Endodermal cell (in vitro differentiated cells): ENCODE measurements around the gene PCID2. TPM values are rescaled to one million over a fixed set of nuclear protein-coding genes. Genes with fewer than 3 reads are reported as not detected.

Experiments used
- DNase-seq: peaks from one replicate; pipeline ENCODE4 v3.0.0-alpha.2; 2017
- H3K27ac ChIP-seq: 2 replicates; pipeline ENCODE4 v1.5.1; 2013; ENCODE audit warnings: mild to moderate bottlenecking, low read depth, low read length, moderate library complexity
- H3K27me3 ChIP-seq: 2 replicates; pipeline ENCODE4 v1.6.1; 2013; ENCODE audit warnings: mild to moderate bottlenecking, low read length, moderate library complexity; ENCODE audit not compliant: insufficient read depth, control insufficient read depth, poor library complexity, severe bottlenecking
- H3K36me3 ChIP-seq: 2 replicates; pipeline ENCODE4 v1.7.0; 2013; ENCODE audit warnings: mild to moderate bottlenecking, low read length, moderate library complexity; ENCODE audit not compliant: control insufficient read depth, insufficient read depth
- H3K4me1 ChIP-seq: one replicate; pipeline ENCODE4 v1.7.0; 2013; ENCODE audit warnings: low read length; ENCODE audit not compliant: control insufficient read depth, insufficient read depth
- H3K4me3 ChIP-seq: 2 replicates; pipeline ENCODE4 v1.5.1; 2013; ENCODE audit warnings: mild to moderate bottlenecking, low read length, moderate library complexity
- H3K9ac ChIP-seq: 2 replicates; pipeline ENCODE4 v1.6.1; 2013; ENCODE audit warnings: mild to moderate bottlenecking, low read length, moderate library complexity; ENCODE audit not compliant: poor library complexity, severe bottlenecking; ENCODE audit errors: extremely low read depth
- H3K9me3 ChIP-seq: 2 replicates; pipeline ENCODE4 v1.6.1; 2013; ENCODE audit warnings: mild to moderate bottlenecking, low read length, moderate library complexity; ENCODE audit not compliant: control insufficient read depth
- H3K27ac Mint-ChIP-seq: 2 replicates; pipeline ENCODE4 v1.8.0; 2020; ENCODE audit warnings: mixed read lengths
- H3K27me3 Mint-ChIP-seq: 2 replicates; pipeline ENCODE4 v1.8.0; 2021; ENCODE audit warnings: mild to moderate bottlenecking, mixed read lengths; ENCODE audit not compliant: insufficient read depth
- H3K36me3 Mint-ChIP-seq: 2 replicates; pipeline ENCODE4 v1.8.0; 2020; ENCODE audit warnings: low read depth, mixed read lengths
- H3K4me1 Mint-ChIP-seq: 2 replicates; pipeline ENCODE4 v1.8.0; 2020; ENCODE audit warnings: mixed read lengths
- H3K4me3 Mint-ChIP-seq: 2 replicates; pipeline ENCODE4 v1.8.0; 2020; ENCODE audit warnings: mild to moderate bottlenecking, moderate library complexity, mixed read lengths
- H3K9me3 Mint-ChIP-seq: 2 replicates; pipeline ENCODE4 v1.8.0; 2020; ENCODE audit warnings: mild to moderate bottlenecking, mixed read lengths
- CTCF ChIP-seq: fragments of 200-600 bp; sonication (generic); conservative IDR thresholded peaks from 2 replicates; pipeline ENCODE4 v1.5.0; 2021; ENCODE audit warnings: antibody characterized with exemption, mild to moderate bottlenecking
- WGBS, 2 experiments: methylation state at CpG; one replicate each; pipeline versions ENCODE4 v1.1.5 to v1.1.7; 2013; ENCODE audit warnings: missing lambda C conversion rate in 2 of 2, mixed read lengths in 1 of 2; ENCODE audit not compliant: insufficient coverage in 1 of 2, insufficient read length in 1 of 2; 5-methylcytosine and 5-hydroxymethylcytosine counted together
- total RNA-seq, 2 donors: library from RNA; stranded (reverse); fragmentation: NEBNext Ultra II Directional in 1 of 2; extraction: Animal tissue kit (Norgen Biotek cat#: 25700) in 1 of 2; gene quantifications; 2 replicates in 1 of 2; 3 replicates in 1 of 2; pipeline ENCODE4 v1.2.1, GENCODE V29; 2021

PCID2 gene
- total RNA-seq, 2 donors from 2014 or later = 70.5 to 71.7 TPM

GRCh38 chr13:113229791-113230190 is 21.3 kb upstream of the PCID2 start:
- Mint-ChIP-seq H3K27ac (no peak overlapping the region), H3K9me3 (no peaks in the 10 kb centered on the region), H3K4me3 (no peak overlapping the region), H3K4me1 (no peaks in the 10 kb centered on the region), H3K27me3 (no peaks in the 10 kb centered on the region), H3K36me3 (peaks cover 84% of the 10 kb centered on the region)
- TF ChIP-seq CTCF = no peak
- H3K9ac ChIP-seq = no peak overlapping the region
- no peaks in the 10 kb centered on the region for H3K4me1 ChIP-seq
- no peak overlapping the region for H3K4me3 ChIP-seq
- H3K36me3 ChIP-seq = peaks cover 82% of the 10 kb centered on the region
- no peak for DNase-seq
- no peaks in the 10 kb centered on the region for H3K27me3 ChIP-seq
- no peaks in the 10 kb centered on the region for H3K9me3 ChIP-seq
- 96 to 99% methylated on average over 15 to 20 of the region's 20 CpGs for WGBS, 2 experiments
- H3K27ac ChIP-seq = no peak overlapping the region

- H3K27ac ChIP-seq = no peak overlapping the region
- Mint-ChIP-seq H3K36me3 (peaks cover 87% of the 10 kb centered on the region), H3K27me3 (no peaks in the 10 kb centered on the region), H3K4me3 (no peak overlapping the region), H3K9me3 (no peaks in the 10 kb centered on the region), H3K27ac (no peak overlapping the region), H3K4me1 (no peaks in the 10 kb centered on the region)
- WGBS, 2 experiments = 95 to 100% methylated on average over 3 to 4 of the region's 5 CpGs
- H3K4me3 ChIP-seq = no peak overlapping the region
- no peaks in the 10 kb centered on the region for H3K4me1 ChIP-seq
- no peaks in the 10 kb centered on the region for H3K9me3 ChIP-seq
- DNase-seq = no peak
- H3K36me3 ChIP-seq = peaks cover 82% of the 10 kb centered on the region
- no peaks in the 10 kb centered on the region for H3K27me3 ChIP-seq
- H3K9ac ChIP-seq = no peak overlapping the region
- no peak for TF ChIP-seq CTCF
Observed at GRCh38 chr13:113229161-113229560, 20.7 kb upstream of the PCID2 start.

- Mint-ChIP-seq H3K27ac (peak overlapping the region; percentile 85), H3K9me3 (no peaks in the 10 kb centered on the region), H3K27me3 (no peaks in the 10 kb centered on the region), H3K36me3 (peaks cover 88% of the 10 kb centered on the region), H3K4me1 (no peaks in the 10 kb centered on the region), H3K4me3 (no peak overlapping the region)
- no peak for TF ChIP-seq CTCF
- H3K27me3 ChIP-seq = no peaks in the 10 kb centered on the region
- 92 to 96% methylated on average over 6 to 7 of the region's 7 CpGs for WGBS, 2 experiments
- H3K9ac ChIP-seq = no peak overlapping the region
- no peaks in the 10 kb centered on the region for H3K4me1 ChIP-seq
- no peaks in the 10 kb centered on the region for H3K9me3 ChIP-seq
- DNase-seq = no peak
- no peak overlapping the region for H3K4me3 ChIP-seq
- H3K36me3 ChIP-seq = peaks cover 84% of the 10 kb centered on the region
- no peak overlapping the region for H3K27ac ChIP-seq
Observed at GRCh38 chr13:113226873-113227450, 18.5 kb upstream of the PCID2 start.
